ENCODE measurements around the gene RNF39. TPM values are rescaled to one million over a fixed set of nuclear protein-coding genes. Genes with fewer than 3 reads are reported as not detected.

The RNF39 gene
- total and polyA plus RNA-seq, 10 of the 15 experiments (the other 5 are each of a cell fraction or from before 2014, with no cell fraction given): 0.04 to 0.11 TPM; not detected in 8

DNA sequence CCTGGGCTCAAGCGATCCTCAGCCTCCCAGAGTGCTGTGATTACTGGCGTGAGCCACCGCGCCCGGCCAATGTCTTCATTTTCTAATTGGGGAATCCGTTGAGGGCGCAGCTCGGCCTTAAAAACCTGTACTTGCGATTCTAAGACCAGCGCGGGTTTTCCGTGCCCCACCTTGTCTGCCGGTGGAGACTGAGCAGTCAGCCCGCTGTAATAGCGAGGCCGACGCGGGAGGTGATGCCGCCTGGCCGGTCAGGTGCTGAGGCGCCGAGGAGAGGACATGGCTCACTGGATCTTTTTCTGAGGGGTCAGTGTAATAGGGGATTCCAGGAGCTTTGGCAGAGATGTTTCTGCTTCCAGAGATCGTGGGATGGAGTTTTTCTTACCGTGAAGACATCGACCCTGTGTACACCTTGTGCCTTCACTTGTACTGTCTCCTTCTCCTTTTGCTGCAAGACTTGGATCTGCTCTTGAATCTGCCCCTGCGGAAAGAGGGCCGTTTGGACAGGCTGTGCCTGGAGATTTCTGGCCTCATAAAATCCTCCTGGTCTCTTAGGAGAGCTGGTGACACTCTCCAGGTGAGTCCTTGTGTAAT lies 35.8 kb upstream of the RNF39 start:
- Histone ChIP-seq H2AFZ (ENCODE audit: control insufficient read depth, low read depth, low read length) (no peak overlapping the region), H3K4me3 (no peak overlapping the region), H4K20me1 (ENCODE audit: control insufficient read depth, insufficient read depth) (no peaks in the 10 kb centered on the region), H3K36me3 (ENCODE audit: control insufficient read depth in 2 of 2, insufficient read depth in 2 of 2, low read length in 1 of 2) (no peaks in the 10 kb centered on the region), H3K9ac (ENCODE audit: control insufficient read depth, insufficient read depth, low read length) (no peak overlapping the region), H3K27ac (ENCODE audit: control insufficient read depth, insufficient read depth) (no peak overlapping the region), H3K9me3 (replicated peaks; ENCODE audit: control insufficient read depth, insufficient read depth, low read length) (no peaks in the 10 kb centered on the region), H3K4me2 (ENCODE audit: control insufficient read depth, insufficient read depth) (no peak overlapping the region), H3K79me2 (ENCODE audit: control insufficient read depth, insufficient read depth, low read length) (no peaks in the 10 kb centered on the region), H3K27me3 (replicated peaks in 1 of 2; ENCODE audit: control insufficient read depth in 2 of 2, insufficient read depth in 2 of 2, low read length in 1 of 2) (no peaks in the 10 kb centered on the region; a peak in 1 of 4 replicates), H3K4me1 (ENCODE audit: control insufficient read depth, insufficient read depth, low read length) (peaks cover 22% of the 10 kb centered on the region)
- no TSS peak for BruUV-seq (replicated peaks)
- in situ Hi-C loops (cut with MboI): no loop called here
- POLR2A ChIA-PET: interaction anchor here (1.2 to 6.3 kb wide), 3 partner anchors 8 to 45 kb away, joined by 6 to 43 read pairs (median 8); partner anchors contain the start of gene PPP1R11
- SMC1A ChIA-PET (ENCODE audit: uncharacterized antibody, unreplicated experiment): interaction anchor here (0.8 to 16.6 kb wide), 5 partner anchors 7 to 56 kb away, joined by 3 to 647 read pairs (median 4); partner anchors contain the start of gene TRIM40
- FAIRE-seq: no peak
- intact Hi-C loops (cut with micrococcal nuclease; ENCODE audit: unreplicated experiment): no loop called here
- peak; percentile 3; the same call in 1 of the 3 replicates for ATAC-seq
- no peak for DNase-seq (ENCODE audit: low read depth, low spot score)
- TF ChIP-seq ATF3 (IDR thresholded peaks at IDR 0.05; ENCODE audit: borderline replicate concordance, extremely low read depth, low read depth, low read length) (no peak), BMI1 (IDR thresholded peaks at IDR 0.05; ENCODE audit: borderline replicate concordance) (no peak), BHLHE40 (IDR thresholded peaks at IDR 0.05; ENCODE audit: borderline replicate concordance in 1 of 2, low read depth in 2 of 2, low read length in 1 of 2) (peak in 1 of 2 experiments; percentile 16; a peak in 1 of 4 replicates), MLLT1 (IDR thresholded peaks at IDR 0.05) (peak; percentile 57; the same call in 1 of the 2 replicates), HDGF (IDR thresholded peaks at IDR 0.05) (0 out of 2 replicates have a peak, but pooled peaks have one; percentile 18), HSF1 (IDR thresholded peaks at IDR 0.05; ENCODE audit: low read depth, low read length) (no peak)
- CTCF ChIA-PET: interaction anchor here (1.1 to 7.0 kb wide), 4 partner anchors 8 to 51 kb away, joined by 3 to 96 read pairs (median 69); partner anchors contain the start of gene POLR1H
- RAD21 ChIA-PET (ENCODE audit: unreplicated experiment): interaction anchor here (0.7 to 3.7 kb wide), 9 partner anchors 8 to 844 kb away, joined by 3 to 43 read pairs (median 4); no protein-coding TSS in a partner anchor
- 78% methylated on average over 27 of the region's 27 CpGs for WGBS (ENCODE audit: insufficient coverage, insufficient replicate concordance, low lambda C conversion rate, missing lambda C conversion rate)
